Activated CD4-positive, alpha-beta T cell treated with anti-CD3 and anti-CD28 coated beads, Interleukin-2, Interleukin-4, amounts not matched to agents 100 ng/mL and 50 ng/mL, durations not matched to agents 16 hours and 8 hours (primary cell): ENCODE data around the gene TAOK3.
"Not testable (repeated sequence)": the region's sequence is repeated elsewhere in the genome, so short reads cannot be mapped to it uniquely, and the experiment has no call there.

Experiments used
- DNase-seq: peaks from one replicate; pipeline ENCODE4 v3.0.0-alpha.2; 2020; ENCODE audit warnings: low spot score

The TAOK3 gene

GRCh38 chr12:118299791-118300460, 72.8 kb downstream of the TAOK3 start:
- DNase-seq: no peak

- DNase-seq: no peak
Measured at GRCh38 chr12:118297284-118297683, 75.4 kb downstream of the TAOK3 start.

- no peak for DNase-seq
Measured at GRCh38 chr12:118292836-118293235, 79.9 kb downstream of the TAOK3 start.

- no peak for DNase-seq
Measured at GRCh38 chr12:118290130-118290529, 82.6 kb downstream of the TAOK3 start.

- no peak for DNase-seq
Measured at GRCh38 chr12:118288174-118288573, 84.5 kb downstream of the TAOK3 start.

- no peak for DNase-seq
Measured at GRCh38 chr12:118287728-118288127, 85.0 kb downstream of the TAOK3 start.

GRCh38 chr12:118282767-118283166, 89.9 kb downstream of the TAOK3 start:
- no peak for DNase-seq

- not testable (repeated sequence) for DNase-seq
Measured at GRCh38 chr12:118278288-118278687, 94.4 kb downstream of the TAOK3 start.

- no peak for DNase-seq
Measured at GRCh38 chr12:118274066-118274465, 98.6 kb downstream of the TAOK3 start.

- no peak for DNase-seq
Measured at GRCh38 chr12:118271770-118272417, 100.8 kb downstream of the TAOK3 start.

- DNase-seq: no peak
Measured at GRCh38 chr12:118271183-118271582, 101.5 kb downstream of the TAOK3 start.

- no peak for DNase-seq
Measured at GRCh38 chr12:118269806-118270205, 102.9 kb downstream of the TAOK3 start.

- no peak for DNase-seq
Measured at GRCh38 chr12:118259079-118259478, 113.6 kb downstream of the TAOK3 start.

GRCh38 chr12:118256352-118256751, 116.4 kb downstream of the TAOK3 start:
- no peak for DNase-seq

GRCh38 chr12:118249547-118249946, 123.2 kb downstream of the TAOK3 start:
- no peak for DNase-seq

GRCh38 chr12:118245886-118246285, 126.8 kb downstream of the TAOK3 start:
- not testable (repeated sequence) for DNase-seq

- DNase-seq: no peak
Measured at GRCh38 chr12:118238888-118239287, 133.8 kb downstream of the TAOK3 start.

GRCh38 chr12:118237908-118238307, 134.8 kb downstream of the TAOK3 start:
- no peak for DNase-seq

GRCh38 chr12:118237052-118237665, 135.5 kb downstream of the TAOK3 start:
- DNase-seq: no peak

- no peak for DNase-seq
Measured at GRCh38 chr12:118220702-118221101, 152.0 kb downstream of the TAOK3 start.

- no peak for DNase-seq
Measured at GRCh38 chr12:118219772-118220171, 152.9 kb downstream of the TAOK3 start.

GRCh38 chr12:118219106-118219505, 153.6 kb downstream of the TAOK3 start:
- no peak for DNase-seq

GRCh38 chr12:118213452-118213851, 159.3 kb downstream of the TAOK3 start:
- DNase-seq: no peak
